Suprapubic skin (tissue), 4 donors: ENCODE measurements around the gene SH3RF1.

Experiments used
- CTCF ChIP-seq, 2 donors: fragments of 200-600 bp in 1 of 2; fragments of 450-650 bp in 1 of 2; sonication (generic) in 1 of 2; IDR thresholded peaks; one replicate each; pipeline ENCODE4 v1.5.1; 2016 to 2019; ENCODE audit warnings: antibody characterized with exemption in 2 of 2, mild to moderate bottlenecking in 1 of 2, moderate library complexity in 1 of 2
- POLR2A ChIP-seq, 2 donors: fragments of 450-650 bp; IDR thresholded peaks; one replicate each; pipeline ENCODE4 v1.6.1; 2017; ENCODE audit warnings: antibody characterized with exemption in 2 of 2, mild to moderate bottlenecking in 2 of 2, moderate library complexity in 2 of 2
- POLR2AphosphoS5 ChIP-seq, 3 donors: sonication (generic); formaldehyde crosslinking; IDR thresholded peaks; one replicate each; pipeline ENCODE4 v1.6.1; 2017; ENCODE audit warnings: antibody characterized with exemption in 3 of 3

- no peak for TF ChIP-seq CTCF (IDR thresholded peaks at IDR 0.05)
- TF ChIP-seq POLR2A (IDR thresholded peaks at IDR 0.05), result no peak
- no peak for TF ChIP-seq POLR2AphosphoS5 (IDR thresholded peaks at IDR 0.05)
Measured at GRCh38 chr4:169105620-169106019, 165.1 kb downstream of the SH3RF1 start.
